Retina (tissue), 1 donor: ENCODE data around the gene MAP3K5.

Source experiments
- DNase-seq: peaks from one replicate; pipeline ENCODE4 v3.0.0-alpha.2; 2016

MAP3K5 gene

DNA sequence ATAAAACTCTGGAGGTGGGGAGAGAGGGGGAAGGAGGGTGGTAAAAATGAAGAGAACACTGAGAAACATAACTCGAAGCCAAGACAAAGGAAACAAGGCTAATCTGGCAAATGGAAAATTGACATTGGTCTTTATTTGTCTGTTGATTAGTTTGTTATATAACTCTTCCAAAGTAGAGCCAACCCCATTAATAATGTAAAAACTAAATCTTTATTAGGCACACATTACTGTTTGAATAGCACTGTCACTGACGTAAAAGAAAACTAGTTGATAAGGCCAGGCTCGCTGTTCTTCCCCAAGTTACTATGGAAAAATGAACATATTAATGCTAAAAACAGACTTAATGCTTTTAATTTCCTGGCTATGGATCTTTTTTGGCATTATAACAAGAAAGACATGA, 110.0 kb downstream of the MAP3K5 start:
- no peak for DNase-seq

- DNase-seq, result no peak
Observed at GRCh38 chr6:136677822-136678221, 114.5 kb downstream of the MAP3K5 start.

- no peak for DNase-seq
Observed at GRCh38 chr6:136677344-136677743, 114.9 kb downstream of the MAP3K5 start.

GRCh38 chr6:136676075-136676474, 116.2 kb downstream of the MAP3K5 start:
- DNase-seq, result no peak

GRCh38 chr6:136673571-136673970, 118.7 kb downstream of the MAP3K5 start:
- no peak for DNase-seq

DNA sequence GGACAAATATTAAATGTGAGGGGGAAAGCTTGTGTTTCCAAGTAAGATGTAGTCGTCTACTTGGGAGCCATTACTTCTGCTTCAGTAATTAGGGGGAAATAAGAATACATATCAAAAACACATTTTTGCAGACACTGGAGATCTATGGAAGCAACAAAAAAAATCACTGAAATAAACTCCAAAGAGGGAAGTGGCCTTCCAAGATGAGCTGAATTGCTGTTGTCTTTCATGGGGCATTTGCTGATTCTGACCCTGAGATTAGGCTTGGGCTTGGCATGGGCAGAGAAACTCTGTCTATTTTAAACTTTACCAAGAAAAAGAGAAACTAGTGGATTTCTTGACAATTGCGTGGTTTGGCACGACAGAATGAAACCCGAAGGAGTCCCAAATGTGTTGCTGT, 120.1 kb downstream of the MAP3K5 start:
- DNase-seq, result no peak

DNA sequence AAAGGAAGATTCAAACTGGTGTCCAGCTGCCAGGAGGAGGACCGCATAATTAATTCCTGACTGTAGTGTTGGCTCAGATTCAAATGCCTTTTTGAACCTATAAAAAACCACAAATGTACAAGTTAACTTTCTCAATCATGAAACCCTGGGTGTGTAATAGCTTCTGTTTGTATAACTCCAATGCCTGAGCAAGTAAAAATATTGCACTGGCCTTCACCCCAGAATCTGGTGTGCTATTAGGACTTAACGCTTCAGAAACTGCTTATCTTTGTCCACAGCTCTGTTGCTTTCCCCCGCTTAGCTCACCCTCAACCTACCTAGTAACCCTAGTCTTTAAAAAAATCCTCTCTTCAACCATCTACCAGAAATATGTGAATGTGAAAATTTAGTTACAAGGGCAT, 123.0 kb downstream of the MAP3K5 start:
- no peak for DNase-seq

DNA sequence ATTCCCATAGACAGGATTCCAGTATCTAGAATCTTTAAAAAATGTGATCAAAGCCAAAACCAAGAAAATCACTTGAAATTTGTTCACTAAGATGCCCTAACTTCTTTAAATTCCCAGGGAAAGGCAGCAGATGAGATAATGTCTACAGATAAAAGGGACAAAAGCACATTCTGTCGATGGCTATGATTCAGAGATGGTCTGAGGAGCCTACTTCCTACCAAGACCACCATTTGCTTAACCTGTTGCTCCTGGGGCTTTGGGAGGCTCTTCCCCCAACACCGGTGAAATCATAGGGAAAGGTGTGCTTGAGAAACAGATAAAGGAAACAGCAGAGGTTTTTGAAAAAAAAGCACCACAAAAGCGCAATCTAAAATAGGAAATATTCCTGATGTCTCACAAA, 123.7 kb downstream of the MAP3K5 start:
- DNase-seq, result no peak

GRCh38 chr6:136666041-136666440, 126.2 kb downstream of the MAP3K5 start:
- no peak for DNase-seq

GRCh38 chr6:136662347-136663237, 129.7 kb downstream of the MAP3K5 start:
- DNase-seq, result no peak

DNA sequence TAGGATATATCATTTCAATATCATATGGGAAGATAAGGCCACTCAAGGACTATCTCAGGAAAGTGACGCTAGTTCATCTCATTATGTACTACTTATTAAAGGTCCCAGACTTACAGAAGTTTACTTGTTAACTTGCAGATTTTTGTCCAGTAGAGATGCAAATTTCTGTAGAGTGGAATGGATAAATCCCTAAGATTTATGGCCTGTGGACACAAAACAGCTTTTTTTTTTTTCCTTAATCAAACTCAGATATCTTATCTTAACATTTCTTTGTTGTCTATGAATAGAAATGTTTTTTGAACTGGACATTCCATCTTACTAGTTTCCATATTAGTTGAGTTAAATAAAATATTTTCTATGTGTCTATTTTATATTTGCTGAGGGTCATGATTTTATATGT, 131.6 kb downstream of the MAP3K5 start:
- DNase-seq, result no peak

GRCh38 chr6:136659991-136660499, 132.2 kb downstream of the MAP3K5 start:
- no peak for DNase-seq

- DNase-seq, result no peak
Observed at GRCh38 chr6:136658711-136659110, 133.6 kb downstream of the MAP3K5 start.

DNA sequence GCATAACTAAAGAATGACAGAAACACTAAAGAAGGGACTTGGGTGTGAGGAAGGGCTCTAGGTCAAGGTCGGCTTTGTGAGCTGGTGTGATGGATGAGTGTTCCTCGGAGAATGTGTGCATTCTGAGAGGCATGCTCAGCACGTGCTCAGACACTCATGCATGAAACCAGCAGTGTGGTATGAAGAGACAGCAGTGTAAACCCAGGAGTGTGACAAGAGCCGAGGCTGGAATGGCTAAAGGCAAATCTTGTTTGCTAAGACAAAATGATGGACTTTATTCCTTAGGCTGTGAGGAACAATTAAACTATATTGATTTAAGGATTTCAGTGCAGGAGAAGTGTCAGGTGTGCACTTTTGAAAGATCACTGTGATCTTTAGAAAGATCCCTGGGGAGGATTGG, 134.6 kb downstream of the MAP3K5 start:
- DNase-seq, result no peak

DNA sequence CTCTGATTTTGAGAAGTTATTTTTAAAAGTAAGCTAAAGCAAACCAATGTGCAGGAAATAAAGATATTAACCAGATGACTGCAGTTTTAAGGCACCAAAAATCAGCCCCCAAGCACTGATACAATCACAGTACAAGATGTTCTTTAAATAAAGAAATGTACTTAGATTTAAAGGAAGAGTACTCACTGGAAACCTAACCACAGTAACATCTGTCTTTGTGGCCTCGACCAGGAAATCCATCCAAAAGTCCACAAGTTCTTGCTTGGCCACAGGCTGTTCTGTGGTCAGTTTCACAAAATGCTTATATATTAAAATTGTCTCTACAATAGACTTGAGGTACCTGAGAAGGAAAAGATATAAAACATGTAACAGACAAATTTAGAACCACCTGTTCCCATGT, 136.2 kb downstream of the MAP3K5 start:
- DNase-seq, result no peak

DNA sequence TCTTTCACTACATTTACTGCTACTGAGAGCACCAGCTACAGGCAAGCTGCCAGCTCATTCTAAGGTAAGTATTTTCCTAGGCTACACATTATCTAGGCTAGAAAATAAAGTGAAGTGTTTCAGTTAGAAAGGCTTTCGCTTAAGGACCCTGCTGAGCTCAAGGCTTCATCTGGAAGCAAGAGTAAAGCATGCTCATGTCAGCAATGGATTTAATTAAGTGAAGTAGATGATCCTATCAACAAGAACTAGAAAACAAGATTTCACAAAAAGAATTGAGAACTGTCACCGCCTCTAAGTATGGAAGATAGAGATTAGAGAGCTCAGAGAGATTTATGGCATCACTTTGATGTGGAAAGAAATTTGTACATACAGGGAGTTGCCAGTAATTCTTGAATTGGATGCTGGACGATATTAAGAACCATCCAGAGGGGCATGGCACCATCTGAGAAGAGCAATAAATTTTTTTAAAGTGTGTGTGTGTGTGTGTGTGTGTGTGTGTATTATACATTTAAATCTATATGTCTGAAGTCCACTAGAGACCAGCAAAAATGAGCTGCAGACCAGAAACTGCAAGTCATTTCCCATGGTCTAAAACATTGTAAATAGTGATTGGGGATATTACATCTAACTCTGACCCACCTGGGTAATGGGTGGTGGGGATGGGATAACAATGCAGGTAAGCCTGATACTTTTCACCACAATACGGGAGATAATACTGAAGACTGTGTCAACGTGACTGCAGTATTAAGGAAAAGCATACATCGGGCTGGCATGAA, 136.8 kb downstream of the MAP3K5 start:
- DNase-seq, result no peak

DNA sequence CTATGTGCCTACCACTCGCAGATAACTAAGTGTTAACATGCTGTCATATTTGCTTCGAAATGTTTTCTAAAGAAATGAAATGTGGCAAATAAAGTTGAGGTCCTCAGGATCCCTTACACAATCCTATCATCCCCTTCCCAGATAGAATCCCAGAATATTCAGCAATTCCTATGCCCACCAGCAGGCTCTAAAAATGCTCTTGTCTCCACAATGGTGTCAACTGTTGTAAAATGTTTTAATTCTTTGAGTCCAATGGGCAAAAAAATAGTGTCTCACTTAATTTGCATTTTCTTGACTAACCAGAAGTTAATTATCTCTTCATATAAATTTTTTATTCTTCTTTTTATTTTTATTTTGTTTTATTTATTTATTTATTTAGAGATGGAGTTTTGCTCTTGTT, 138.2 kb downstream of the MAP3K5 start:
- DNase-seq, result no peak

DNA sequence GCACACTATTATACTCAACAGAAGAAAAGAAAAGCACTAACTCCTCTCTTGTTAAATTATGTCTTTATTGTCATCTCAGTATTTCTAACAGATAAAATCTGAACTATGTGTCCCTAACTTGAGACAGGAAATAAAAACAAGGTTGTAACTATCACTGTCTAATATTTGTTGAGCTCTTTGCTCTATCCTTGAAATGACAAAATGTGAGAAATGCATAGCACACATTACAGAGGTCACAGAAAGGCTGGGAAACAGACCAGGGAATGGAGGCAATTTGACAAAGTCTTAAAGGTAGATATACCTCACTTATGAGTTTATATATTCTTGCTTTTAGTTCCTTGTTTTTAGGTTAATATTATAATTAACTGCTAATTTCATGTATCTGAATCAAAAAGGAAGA, 139.6 kb downstream of the MAP3K5 start:
- DNase-seq, result no peak

DNA sequence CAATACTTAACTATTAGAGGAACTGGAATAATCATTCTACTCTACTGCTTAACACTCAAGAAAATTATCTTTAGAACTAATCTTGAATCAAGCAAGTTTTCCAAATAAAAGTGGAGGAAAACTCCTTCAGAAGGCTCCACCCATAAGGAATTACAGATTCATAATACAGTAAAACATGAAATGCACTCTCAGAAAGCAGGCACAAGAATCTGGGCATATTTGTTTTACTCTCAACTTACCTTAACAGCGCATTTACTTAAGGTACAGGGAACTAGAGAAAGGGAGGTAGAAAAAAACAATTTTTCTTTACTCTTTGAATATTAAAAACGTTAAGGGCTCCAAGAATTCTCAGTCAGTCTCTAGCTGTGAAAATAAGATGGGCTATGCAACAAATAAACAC, 140.3 kb downstream of the MAP3K5 start:
- DNase-seq, result no peak

DNA sequence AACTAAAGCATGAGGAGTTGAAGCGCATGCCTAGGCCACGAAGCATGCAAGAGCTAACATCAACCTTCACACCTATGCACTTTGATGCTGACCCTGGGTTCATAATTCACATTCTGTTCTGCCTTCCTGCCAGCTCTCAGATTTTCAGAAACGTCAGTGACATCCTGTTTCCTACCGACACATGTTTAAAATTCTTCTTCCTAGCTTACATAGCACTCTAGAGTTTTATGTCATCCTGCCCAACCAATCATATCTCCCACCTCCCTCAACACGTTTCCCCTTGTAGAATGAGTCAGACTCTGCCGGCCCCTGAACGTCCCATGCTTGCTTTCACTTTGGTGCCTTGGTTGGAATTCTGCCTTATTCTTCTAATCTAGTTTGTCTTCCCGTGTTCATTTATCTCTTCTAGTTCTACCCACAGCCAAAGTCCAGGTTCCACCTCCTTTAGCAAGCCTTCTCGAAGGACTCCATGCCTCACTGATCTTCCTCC, 144.9 kb downstream of the MAP3K5 start:
- no peak for DNase-seq

DNA sequence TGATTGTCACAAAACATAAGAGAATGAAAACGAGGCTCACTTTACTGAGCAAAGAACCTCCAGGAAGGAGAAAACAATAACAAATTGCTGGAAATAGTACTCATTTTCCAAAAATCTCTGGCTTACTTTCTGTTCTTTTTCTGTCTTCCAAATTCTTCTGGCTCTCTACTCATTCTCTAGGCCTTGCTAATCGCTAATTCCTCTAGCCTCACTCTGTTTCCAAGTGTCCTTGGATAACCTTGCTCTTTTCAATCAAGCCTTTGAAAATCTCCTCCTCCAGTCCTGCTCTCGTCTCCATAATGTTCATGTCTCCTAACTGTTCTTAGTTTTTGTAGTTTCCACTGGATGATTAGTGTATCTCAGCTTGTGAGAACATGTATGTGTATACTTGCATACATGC, 145.9 kb downstream of the MAP3K5 start:
- DNase-seq, result no peak

- DNase-seq, result no peak
Observed at GRCh38 chr6:136644597-136644952, 147.7 kb downstream of the MAP3K5 start.

DNA sequence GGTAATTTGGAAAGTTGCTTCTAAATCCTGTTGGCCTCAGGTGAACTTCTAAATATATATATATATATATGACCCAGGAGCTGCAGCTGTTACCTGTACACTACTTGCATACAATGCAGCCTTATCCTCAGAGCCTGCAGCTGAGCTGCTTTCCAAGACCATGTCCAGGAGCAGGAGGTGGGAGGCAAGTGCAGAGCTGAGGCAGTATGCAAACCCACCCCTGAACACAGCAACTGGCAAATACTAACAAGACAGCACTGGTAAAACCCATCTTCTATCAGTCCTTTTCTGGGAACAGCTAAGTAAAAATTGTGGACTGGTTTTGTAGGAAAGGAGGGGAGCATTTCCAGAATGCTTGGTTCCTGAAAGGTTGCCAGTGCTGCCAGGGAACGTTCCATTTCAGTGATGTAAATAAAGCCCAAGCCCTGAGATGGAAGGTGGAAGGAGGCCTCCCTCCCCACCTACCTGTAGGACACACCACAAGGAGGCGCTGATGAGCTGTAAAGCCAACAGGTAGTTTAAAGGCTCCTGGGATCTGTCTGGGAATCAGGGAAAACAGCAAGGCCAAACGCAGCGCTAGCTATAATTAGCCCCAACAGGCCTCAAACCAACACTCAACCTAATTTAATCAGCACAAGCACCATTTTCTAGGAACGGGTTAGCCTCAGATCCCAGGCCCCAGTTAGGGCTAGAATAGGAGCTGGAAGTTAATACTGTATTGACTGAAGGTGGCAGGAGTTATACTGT, 148.3 kb downstream of the MAP3K5 start:
- peak; percentile 57 for DNase-seq
